HG03108 (cell line): ENCODE measurements around the gene NLGN3.

ENCODE experiments used
- ATAC-seq: cut with Tn5 transposase; IDR thresholded peaks from one replicate; pipeline ENCODE4 v1.9.1; 2021; ENCODE audit warnings: moderate library complexity; ENCODE audit not compliant: unreplicated experiment

The NLGN3 gene

GRCh38 chrX:71144651-71145050 lies at the start of gene NLGN3:
Gene NLGN3, plus strand, starts transcription at chrX:71144841. Its CDS starts 2,909 bp downstream, at chrX:71147750.
- ATAC-seq, result no peak

GRCh38 chrX:71095033-71095432 lies 49.6 kb upstream of the NLGN3 start:
- no peak for ATAC-seq

GRCh38 chrX:71095555-71095980 lies 49.1 kb upstream of the NLGN3 start, which contains the start of gene FOXO4:
Gene FOXO4, plus strand, starts transcription at chrX:71095851. Its CDS starts 678 bp downstream, at chrX:71096529.
- peak; percentile 89 for ATAC-seq

- ATAC-seq, result peak; percentile 8
Observed at GRCh38 chrX:71095981-71096759, 48.5 kb upstream of the NLGN3 start.

- no peak for ATAC-seq
Observed at GRCh38 chrX:71096760-71097032, 47.9 kb upstream of the NLGN3 start.

GRCh38 chrX:71098302-71098701 lies 46.3 kb upstream of the NLGN3 start:
- ATAC-seq, result no peak

GRCh38 chrX:71098951-71099506 lies 45.6 kb upstream of the NLGN3 start:
- ATAC-seq, result no peak

GRCh38 chrX:71099736-71100135 lies 44.9 kb upstream of the NLGN3 start:
- ATAC-seq, result no peak

GRCh38 chrX:71100581-71101505 lies 43.8 kb upstream of the NLGN3 start:
- no peak for ATAC-seq

- no peak for ATAC-seq
Observed at GRCh38 chrX:71102292-71102691, 42.3 kb upstream of the NLGN3 start.

- ATAC-seq, result no peak
Observed at GRCh38 chrX:71103110-71103983, 41.3 kb upstream of the NLGN3 start.

GRCh38 chrX:71105628-71106027 lies 39.0 kb upstream of the NLGN3 start:
- no peak for ATAC-seq

- ATAC-seq, result no peak
Observed at GRCh38 chrX:71106427-71106826, 38.2 kb upstream of the NLGN3 start, which contains the start of gene CXorf65. Gene CXorf65, minus strand, starts transcription at chrX:71106740. Its CDS starts 184 bp downstream, at chrX:71106556.

GRCh38 chrX:71107245-71107644 lies 37.4 kb upstream of the NLGN3 start:
- no peak for ATAC-seq

GRCh38 chrX:71107762-71108360 lies 36.8 kb upstream of the NLGN3 start:
- ATAC-seq, result no peak

- no peak for ATAC-seq
Observed at GRCh38 chrX:71109051-71109450, 35.6 kb upstream of the NLGN3 start.

- ATAC-seq, result peak; percentile 88
Observed at GRCh38 chrX:71111141-71111843, 33.3 kb upstream of the NLGN3 start, which contains the start of gene IL2RG. Gene IL2RG, minus strand, starts transcription at chrX:71111577. Its CDS starts 38 bp downstream, at chrX:71111539.

- no peak for ATAC-seq
Observed at GRCh38 chrX:71111921-71112431, 32.7 kb upstream of the NLGN3 start.

- ATAC-seq, result no peak
Observed at GRCh38 chrX:71117358-71117757, 27.3 kb upstream of the NLGN3 start.
